Breast epithelium (tissue), 3 donors: ENCODE data around the gene GUCA1A.

Source experiments
- CTCF ChIP-seq, 3 donors: fragments of 450-650 bp; IDR thresholded peaks; one replicate each; pipeline ENCODE4 v1.5.1; 2016 to 2017; ENCODE audit warnings: antibody characterized with exemption in 3 of 3, mild to moderate bottlenecking in 3 of 3, moderate library complexity in 3 of 3
- POLR2A ChIP-seq: fragments of 450-650 bp; IDR thresholded peaks from one replicate; pipeline ENCODE4 v1.6.1; 2016; ENCODE audit warnings: antibody characterized with exemption, mild to moderate bottlenecking, moderate library complexity
- POLR2AphosphoS5 ChIP-seq, 3 donors: sonication (generic); formaldehyde crosslinking; IDR thresholded peaks; one replicate each; pipeline ENCODE4 v1.6.1; 2017; ENCODE audit warnings: antibody characterized with exemption in 3 of 3

GRCh38 chr6:42227173-42227850, 54.1 kb downstream of the GUCA1A start:
- TF ChIP-seq CTCF (IDR thresholded peaks at IDR 0.05) (no peak), POLR2A (no peak), POLR2AphosphoS5 (IDR thresholded peaks at IDR 0.05) (no peak)
